Measurements from ENCODE around the gene SND1.
A peak's percentile ranks its signal among the peaks of the same experiment; 100 is the strongest.

Gene SND1

DNA sequence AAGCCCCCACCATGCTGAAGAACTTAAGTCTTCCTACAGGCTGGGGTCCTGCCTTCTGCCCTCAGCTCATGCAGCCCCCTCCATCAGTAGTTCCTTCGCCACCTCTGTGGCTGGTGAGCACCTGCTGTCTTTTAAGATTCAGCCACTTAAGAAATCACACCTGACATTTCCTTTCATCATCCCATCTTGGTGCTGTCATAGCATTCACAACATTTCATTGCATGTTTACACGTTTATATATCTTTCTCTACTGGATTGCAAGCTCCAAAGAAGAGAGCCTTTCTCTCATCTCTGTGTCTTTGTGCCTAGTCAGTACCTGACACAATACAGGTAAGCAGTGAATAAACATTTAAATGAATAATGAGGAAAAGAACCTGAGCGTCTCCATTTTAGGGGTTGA is 38.3 kb downstream of the SND1 start:
- DNase-seq = no peak

DNA sequence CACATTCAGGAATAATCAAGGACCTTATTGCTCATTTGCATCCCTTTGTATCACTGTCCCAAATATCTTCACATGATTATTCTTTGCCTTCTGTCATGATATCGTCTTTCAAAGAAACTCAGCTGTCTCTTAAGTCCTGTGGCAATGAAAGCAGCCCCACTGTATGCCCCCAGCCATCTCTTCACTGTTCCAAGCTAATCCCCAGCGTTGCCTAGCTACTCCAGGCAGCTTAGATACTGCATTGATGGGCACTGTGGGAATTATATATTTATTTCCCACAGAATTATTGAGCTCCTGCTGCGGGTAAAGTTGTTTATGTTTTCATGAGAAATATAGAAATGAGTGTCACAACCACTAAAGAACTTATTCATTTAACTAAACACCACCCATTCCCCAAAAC is 38.8 kb downstream of the SND1 start:
- DNase-seq = no peak

DNA sequence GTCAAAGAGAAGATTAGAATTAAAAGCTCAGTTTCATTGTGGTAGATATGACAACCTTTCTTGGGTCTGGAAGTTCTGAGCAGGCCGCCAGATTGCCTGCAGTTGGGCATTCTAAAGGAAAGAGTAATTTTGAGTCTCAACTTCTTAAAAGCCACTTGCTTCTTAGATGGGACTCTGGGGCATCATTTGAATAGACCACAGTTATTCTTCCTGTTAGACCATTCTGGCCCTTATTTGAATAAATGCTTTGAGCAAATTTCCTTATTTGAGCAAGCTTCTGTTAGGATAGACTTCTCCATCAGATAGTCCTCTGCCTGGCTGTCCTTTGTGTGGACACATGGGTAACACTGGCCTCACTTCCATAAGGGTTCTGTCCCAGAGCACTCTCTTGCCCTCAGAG is 40.2 kb downstream of the SND1 start:
- no peak for DNase-seq

DNA sequence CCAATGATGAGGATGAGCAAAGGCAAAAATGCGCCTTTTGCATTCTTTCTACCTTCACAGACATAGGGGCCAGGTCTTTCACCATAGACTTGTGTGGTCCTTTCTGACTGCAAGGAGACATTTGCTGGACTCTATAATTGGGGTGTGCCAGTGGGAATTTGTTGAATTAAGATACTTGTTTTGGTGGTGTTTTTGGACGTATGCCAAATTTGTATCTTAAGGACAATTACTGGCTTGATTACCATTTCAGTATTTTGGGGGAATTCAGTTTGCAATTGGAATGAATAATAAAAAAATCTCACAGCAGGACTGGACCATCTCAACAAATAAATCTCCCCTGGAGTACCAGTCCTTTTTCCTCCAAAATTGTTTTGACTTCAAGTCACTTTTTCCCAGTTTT is 47.9 kb downstream of the SND1 start:
- DNase-seq = no peak

DNA sequence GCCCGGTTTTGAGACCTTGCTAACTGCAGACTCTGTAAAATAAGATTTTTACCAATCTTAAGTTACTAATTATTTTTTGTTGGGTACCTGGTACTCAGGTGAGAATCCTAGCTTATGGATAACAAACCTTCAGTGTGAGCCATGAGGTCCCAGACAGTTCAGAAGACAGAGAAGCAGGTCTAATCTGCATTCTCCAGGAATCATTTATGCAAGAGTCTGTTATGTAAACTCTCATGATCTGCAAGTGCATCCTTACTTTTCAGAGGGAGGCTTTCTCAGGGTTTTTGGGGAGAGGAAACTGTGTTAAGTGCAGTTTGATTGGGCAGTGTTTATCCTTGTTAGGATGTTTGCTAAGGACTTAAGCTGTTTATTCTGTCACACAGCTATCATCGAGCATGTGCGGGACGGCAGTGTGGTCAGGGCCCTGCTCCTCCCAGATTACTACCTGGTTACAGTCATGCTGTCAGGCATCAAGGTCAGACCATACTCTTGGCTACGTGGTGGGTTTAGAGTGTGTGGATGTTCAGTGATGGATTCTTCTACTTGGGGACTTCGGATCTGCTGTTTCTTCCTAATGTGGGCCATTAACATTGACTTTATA is 50.2 kb downstream of the SND1 start:
- no peak for DNase-seq

DNA sequence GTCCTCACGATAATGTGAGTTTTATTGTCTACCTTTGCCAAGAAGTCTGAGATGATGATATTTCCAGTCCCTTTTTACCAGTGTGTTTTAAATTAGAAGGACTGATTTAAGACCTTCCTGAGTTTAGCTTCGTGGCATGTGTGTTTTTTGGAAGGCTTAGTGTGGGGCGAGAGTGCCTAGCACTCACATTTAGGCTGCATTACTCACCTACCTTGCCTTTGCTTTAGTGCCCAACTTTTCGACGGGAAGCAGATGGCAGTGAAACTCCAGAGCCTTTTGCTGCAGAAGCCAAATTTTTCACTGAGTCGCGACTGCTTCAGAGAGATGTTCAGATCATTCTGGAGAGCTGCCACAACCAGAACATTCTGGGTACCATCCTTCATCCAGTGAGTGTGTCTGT is 50.9 kb downstream of the SND1 start:
- DNase-seq = no peak

DNA sequence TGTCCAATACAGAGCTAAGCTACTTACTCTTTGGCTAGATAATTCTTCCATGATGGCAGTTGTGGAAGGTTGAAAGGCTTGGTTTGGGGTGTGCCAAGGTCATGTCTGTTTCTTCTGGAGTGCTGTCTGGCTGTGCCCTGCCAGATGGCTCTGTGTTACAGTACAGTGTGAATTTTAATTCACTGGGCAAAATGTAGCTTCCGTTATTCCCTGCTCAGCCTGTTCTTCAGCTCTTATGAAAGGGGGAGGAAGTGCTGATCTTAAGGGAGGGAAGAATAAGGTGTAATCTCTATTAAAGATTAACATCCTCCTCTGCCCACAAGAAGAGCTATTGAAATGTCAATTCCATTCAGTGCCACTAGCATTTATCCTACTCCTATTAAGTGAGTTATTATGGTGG is 52.2 kb downstream of the SND1 start:
- no peak for DNase-seq

DNA sequence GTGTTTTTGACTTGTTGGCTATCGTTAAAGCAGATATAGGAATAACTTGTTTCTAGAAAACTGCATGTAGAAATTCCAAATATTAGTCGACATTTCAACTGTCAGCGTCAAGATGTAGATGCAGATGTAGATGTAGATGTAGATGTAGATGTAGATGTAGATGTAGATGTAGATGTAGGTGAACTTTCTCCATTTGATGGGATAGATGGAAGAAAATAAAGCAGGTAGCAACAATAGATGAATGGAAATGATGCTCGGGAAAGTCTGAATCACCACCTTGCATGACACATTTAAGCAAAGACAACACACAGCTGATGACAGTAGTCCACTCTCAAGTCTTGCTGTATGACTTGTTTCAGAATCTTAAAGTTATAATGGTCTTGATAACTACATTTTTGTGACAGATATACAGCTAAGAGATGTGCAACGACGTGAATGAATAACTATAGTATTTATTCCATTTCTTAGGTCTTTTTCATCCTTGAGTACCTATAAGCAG is 53.5 kb downstream of the SND1 start:
- no peak for DNase-seq

DNA sequence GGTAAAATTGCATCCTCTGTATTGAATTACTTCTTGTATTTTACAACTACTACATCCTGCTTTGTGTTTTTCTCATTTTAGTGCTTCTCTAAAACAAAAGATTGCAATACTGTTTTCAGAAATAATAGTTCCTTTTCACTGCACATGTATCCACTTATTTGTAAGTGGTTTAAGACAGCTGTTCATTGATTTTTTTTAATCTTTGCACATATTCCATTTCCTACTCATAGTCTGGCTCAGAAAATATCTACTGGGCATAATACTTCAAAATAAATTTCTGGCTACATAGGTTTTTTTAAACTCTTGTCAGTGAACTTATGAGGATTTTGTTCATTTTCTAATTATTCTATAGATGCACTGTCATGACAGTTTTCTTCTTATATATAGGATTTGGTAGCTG is 54.8 kb downstream of the SND1 start:
- no peak for DNase-seq

DNA sequence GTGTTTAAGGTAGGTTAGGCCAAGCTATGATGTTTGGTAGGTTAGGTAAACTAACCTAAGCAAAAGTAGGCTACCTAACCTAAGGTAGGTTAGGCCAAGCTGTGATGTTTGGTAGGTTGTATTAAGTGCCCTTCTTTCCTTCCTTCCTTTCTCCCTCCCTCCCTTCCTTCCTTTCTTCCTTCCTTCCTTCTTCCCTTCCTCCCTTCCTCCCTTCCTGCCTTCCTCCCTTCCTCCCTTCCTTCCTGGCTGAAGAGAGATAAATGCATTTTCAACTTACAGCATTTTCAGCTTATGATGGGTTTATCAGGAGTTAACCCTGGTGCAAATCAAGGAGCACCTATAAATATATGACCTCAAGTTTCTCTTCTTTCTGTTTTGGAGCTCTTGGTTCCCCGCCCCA is 56.2 kb downstream of the SND1 start:
- DNase-seq = no peak

DNA sequence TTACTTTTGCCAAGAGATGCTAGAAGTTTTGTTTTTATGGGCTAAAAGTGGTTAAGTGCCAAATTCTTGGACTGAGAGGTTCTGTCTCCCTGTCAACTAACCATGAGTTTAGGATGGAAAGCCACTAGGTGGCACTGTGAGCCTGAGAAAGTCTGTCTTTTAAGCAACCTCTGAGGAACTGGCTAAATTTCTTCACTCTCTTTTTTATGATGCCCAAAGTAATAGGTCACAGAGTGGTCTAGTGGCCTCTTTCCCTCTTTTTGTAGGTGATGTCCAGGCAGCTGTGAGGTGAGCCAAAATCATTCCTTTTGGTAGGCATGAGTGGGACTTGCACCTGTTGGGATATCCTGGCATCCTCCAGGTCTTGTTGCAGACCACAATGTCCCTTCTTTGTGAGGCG is 56.8 kb downstream of the SND1 start:
- peak; percentile 81 for DNase-seq

DNA sequence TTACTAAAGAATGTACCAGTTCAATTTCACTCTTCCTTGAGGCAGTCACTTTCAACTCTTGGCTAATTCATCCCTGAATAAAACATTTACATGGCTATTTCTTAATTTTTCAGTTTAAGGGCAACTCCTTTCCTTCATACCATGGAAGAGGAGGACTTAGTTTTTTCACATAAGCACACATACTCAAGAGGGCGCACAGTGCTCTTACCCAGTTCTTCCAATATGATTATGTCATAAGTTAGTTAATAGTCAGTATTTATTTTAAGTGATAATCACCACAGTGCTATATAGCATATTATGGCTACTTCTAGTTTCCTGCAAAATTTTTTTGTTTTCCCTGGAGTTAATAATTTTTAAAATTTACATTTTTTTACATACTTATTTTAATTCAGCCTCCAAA is 58.6 kb downstream of the SND1 start:
- DNase-seq = no peak

DNA sequence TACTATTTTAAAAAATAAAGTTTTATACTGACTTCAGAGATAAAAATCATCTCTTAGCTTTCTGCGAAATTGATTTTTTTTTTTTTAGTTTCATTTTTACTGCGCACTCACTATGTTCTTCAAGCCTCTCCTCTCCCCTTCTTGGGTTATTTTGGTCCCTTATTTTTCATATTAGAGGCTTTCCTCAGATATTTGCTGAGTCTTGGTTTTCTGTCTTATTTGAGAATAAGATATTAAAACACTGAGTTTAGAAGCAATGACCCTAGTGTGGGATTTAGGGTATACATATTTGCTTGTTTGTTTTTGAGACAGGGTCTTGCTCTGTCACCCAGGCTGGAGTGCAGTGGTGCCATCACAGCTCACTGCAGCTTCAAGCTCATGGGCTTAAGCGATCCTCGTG is 59.9 kb downstream of the SND1 start:
- DNase-seq = no peak

DNA sequence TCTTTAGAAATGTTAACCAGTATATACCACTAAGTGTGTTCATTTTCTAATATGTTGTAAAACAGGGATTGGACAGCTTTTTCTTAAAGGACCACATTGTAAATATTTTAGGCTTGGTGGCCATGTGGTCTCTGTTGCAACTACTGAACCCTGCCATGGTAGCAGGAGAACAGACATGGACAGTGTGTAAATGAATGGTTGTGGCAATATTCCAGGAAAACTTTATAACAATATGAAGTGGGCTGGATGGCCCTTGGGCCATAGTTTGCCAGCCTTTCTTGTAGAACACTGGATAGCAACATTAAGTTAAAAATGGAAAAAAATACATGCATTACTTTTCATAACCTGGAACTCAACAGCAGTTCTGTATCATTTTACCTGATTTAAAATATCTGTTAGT is 61.0 kb downstream of the SND1 start:
- DNase-seq = no peak

DNA sequence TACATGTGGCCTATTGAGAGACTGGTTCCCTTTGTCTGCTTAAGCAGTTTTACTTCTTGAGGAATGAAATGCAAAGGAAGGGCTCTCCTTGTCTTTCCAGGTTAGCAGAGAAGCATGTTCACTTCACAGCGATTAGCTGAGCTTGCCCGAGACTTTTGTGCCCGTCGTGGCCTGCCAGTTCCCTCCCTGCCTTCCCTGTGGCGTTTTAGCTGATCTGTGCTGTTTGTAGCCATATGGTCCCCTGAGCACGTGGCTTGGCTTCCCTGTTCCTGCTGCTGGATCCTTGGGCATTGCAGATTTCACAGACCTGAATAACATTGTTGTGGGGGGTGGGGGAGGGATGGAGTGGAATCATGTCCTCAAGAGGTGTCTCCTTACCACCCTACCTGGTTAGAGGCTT is 61.8 kb downstream of the SND1 start:
- DNase-seq = no peak

DNA sequence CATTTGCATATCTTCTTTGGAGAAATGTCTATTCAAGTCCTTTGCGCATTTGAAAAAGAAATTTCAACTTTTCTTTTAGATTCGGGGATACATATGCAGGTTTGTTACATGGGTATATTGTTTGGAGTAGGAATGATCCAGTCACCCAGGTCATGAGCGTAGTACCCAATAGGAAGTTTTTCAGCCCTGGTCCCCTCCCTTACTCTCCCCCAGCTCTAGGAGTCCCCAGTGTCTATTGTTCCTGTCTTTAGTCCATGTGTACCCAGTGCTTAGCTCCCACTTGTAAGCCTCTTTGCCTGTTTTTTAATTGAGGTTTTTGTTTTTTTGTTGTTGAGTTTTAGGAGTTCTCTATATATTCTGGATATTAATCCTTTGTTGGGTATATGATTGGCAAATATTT is 63.3 kb downstream of the SND1 start:
- DNase-seq = no peak

DNA sequence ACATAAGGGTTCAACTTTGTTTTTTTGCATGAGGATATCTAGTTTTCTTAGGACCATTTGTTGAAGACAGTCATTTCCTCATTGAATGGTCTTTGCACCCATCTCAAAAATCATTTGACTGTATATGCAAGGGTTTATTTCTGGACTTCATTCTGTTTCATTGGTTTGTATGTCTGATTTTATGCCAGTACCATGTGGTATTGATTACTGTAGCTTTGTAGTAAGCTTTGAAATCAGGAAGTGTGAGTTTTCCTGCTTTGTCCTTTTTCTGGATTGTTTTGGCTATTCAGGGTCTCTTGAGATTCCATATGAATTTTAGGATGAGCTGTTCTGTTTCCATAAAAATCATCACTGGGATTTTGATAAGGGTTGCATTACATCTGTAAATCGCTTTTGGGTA is 63.9 kb downstream of the SND1 start:
- no peak for DNase-seq

DNA sequence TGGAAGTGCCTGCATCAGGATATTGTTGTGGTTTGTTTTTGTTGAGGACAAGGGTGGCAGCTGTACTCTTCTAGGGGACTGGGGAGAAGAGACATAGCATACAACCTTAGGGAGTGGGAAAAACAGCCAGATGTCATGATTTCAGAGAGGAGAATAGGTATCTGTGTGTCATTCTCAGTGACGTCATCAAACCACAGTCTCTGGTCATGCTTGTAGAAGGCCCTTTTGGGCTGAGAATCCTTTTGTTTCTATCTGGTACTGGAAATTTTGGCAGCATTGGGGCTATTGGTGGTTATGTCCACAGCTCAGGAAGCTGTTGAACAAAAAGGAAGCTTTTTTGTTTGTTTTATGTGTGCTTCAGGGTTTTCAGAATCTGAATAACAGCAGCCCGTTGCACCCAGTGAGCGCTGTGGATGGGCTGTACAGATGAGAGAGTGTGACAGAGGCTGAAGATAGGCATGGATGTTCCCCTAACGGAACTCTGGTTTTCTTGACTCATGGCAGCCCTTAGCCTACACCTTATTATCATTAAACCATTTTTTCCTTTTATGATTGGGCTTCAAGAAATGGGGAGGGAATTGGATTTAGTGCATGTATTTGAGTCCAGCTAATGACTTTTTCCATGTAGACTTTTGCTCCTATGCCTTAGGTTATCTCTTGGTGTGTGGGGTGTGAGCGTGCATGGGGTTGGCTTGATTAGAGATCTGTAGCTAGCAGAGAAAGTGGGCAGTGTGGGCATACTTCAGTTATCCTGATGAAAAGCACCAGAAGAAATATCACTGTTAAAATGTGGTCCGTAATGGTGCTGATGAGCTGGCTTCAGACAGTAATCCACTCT is 65.7 kb downstream of the SND1 start:
- DNase-seq = no peak

DNA sequence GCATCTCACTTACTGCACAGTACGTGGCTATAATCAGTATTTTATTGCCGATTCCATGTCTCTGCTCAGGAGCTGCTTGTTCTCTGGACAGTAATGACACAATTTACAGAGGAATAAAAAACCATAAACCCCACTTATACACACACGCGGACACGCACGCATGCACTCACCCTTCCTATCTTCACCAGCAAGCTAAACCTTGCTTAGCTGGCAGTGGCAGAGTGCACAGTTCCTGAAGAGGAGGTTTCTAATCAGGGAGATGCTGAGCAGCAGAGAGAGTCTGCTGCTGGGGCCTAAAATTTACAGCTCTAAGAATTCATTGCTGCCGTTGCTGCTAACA is 66.3 kb downstream of the SND1 start:
- DNase-seq = no peak

DNA sequence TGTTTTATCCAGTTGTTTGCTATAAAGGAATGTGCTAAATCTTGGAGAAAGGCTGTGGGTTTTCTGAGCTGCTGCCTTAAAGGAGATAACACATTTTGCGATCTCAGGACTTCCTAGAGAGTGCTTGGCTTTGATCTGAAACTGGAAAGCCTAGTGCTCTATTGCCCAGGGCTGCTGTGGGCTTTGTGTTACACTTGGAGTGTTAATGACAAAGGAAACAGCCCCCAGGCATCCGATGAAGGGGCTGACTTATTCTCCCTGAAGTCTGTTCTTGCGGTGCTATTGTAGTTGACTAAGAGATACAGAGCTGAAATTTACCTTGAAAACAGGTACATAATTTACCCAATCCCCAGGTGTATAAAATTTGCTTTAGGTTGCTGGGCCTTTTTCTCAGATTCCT is 74.5 kb downstream of the SND1 start:
- DNase-seq = no peak

DNA sequence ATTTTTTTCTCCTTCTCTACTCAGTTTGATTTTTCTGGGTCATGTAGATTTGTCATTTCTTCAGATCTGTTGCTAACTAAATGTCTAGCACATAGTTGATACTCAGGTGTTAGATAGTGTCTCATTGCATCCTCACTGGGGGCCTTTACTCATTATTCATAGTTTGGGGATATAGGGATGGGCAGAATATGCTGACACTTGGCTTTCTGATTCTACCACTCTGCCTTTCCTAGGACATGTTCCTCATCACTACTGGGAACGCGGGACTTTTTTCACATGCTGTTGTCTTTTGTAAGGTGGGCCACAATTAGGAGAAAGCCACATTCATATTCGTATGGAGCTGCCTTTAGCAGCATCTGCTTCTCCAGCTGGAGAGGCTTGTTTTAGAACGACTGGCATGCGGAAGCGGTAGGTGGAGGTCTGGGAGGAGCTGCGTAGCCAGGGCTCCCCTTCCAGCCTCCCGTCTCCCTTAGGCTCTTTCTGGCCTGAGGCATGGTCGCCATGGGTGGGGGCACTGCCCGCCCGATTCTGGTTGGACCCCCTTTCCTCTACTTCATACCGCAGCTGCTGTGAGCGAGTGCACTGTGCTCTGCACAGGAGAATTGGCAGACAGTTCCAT is 78.8 kb downstream of the SND1 start:
- DNase-seq = no peak

DNA sequence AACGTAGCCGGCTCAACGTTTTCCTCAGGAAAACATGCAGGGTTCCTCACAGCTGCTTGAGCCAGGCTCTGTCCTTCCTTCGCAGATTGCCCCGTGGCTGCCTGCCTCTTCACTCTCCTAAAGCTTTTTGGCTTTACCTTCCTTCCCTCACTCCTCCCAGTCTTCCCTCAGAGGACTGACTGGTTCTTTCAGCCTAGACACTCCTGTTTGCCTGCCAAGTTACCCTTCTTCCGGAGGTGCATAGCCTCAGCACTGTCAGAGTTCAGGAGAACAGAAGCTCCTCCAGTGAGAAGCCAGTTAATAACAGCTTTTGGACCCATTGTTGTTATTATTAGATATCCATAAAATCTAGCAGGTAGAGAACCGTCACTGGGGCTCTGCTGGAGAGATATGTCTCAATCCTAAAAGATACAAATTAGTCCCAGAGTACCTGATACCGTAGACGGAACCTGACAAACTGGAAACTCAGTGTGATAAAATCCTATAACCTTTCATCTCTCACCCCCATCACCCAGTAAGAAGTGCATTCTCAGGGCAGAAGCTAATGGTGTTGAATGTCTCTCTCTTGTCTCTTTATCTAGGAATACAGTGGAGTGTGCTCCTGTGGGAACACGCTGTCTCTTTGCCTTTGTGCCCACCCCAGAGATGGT is 79.6 kb downstream of the SND1 start:
- DNase-seq = no peak

DNA sequence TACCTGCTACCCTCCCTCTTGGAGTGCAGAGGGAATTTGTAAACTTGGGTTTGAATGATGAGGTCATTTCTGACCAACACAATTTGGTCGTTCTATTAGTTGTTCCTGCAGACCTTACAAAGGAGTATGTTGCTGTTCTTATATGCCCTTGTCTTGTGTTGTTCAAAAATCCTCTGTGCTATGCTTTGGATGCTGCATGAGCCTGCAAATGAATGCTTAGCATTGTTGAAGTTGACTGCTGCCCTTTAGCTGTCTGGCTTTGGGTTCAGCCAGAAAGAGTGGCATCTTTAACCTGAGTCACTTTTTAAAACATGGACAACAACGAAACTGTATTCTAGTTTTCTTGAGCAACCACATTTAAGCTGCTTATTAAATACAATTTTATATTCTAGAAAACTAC is 80.3 kb downstream of the SND1 start:
- DNase-seq = no peak

DNA sequence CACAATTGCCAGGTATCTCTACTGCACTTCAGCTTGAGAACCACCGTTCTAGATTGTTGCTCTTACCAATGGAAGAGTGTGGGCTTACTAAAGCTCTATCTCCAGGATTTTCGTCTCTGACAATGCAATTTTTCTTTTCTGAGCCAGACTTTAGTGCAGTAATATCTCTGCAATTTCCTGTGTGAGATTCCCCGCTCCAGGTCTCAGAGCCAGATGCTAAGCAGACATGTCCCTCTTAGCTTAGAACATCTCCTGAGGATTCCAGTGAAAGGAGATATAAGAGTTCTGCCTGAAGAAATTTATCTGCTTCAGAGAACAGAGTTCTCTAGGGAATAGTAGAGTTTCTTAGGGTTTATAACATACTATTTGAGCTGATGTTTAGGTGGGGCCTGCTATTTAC is 82.0 kb downstream of the SND1 start:
- no peak for DNase-seq
